Motor neuron (in vitro differentiated cells): ENCODE measurements around the gene NSUN6. TPM values are rescaled to one million over a fixed set of nuclear protein-coding genes. Genes with fewer than 3 reads are reported as not detected.
A peak's percentile ranks its signal among the peaks of the same experiment; 100 is the strongest.

ENCODE experiments used
- ATAC-seq, 8 experiments: fragments of 200-7000 bp; cut with Tn5 transposase; replicated peaks in 6 of 8; 2 replicates each; pipeline ENCODE4 v1.8.0; 2021; ENCODE audit warnings: mild to moderate bottlenecking in 8 of 8, moderate library complexity in 8 of 8
- H3K27ac ChIP-seq, 2 donors: fragments of 250-450 bp; sonication (Bioruptor Pico); 2 replicates each; pipeline ENCODE4 v1.9.0; 2021; ENCODE audit warnings: antibody characterized with exemption in 2 of 2, mild to moderate bottlenecking in 2 of 2, moderate library complexity in 1 of 2
- H3K4me1 ChIP-seq, 2 donors: fragments of 250-450 bp; sonication (Bioruptor Pico); replicated peaks in 1 of 2; 2 replicates each; pipeline ENCODE4 v1.6.1; 2021; ENCODE audit warnings: antibody characterized with exemption in 2 of 2, mild to moderate bottlenecking in 2 of 2, moderate library complexity in 1 of 2
- H3K4me3 ChIP-seq, 5 donors: fragments of 250-450 bp; sonication (Bioruptor Pico); 2 replicates each; pipeline ENCODE4 v1.9.0; 2021; ENCODE audit warnings: antibody characterized with exemption in 5 of 5, mild to moderate bottlenecking in 5 of 5, moderate library complexity in 4 of 5
- WGBS, 10 experiments: fragments of 450-650 bp; shearing (Covaris generic); methylation state at CpG; one replicate each; pipeline ENCODE4 v1.0.0; 2022; 5-methylcytosine and 5-hydroxymethylcytosine counted together
- in situ Hi-C, 9 experiments: fragments of 400-800 bp; cut with MboI; loops; one replicate each; pipeline ENCODE4 v1.15.0; 2021; ENCODE audit warnings: low sequenced_read_pairs in 9 of 9, low pct_unique_long_range_greater_than_20kb in 2 of 9; ENCODE audit not compliant: unreplicated experiment in 9 of 9
- total RNA-seq, 8 experiments: library from RNA; unstranded; fragments of 300-600 nt; gene quantifications; 2 replicates each; pipeline versions ENCODE4 v1.2.3 to v1.2.4, GENCODE V29; 2022

NSUN6 gene, protein sequence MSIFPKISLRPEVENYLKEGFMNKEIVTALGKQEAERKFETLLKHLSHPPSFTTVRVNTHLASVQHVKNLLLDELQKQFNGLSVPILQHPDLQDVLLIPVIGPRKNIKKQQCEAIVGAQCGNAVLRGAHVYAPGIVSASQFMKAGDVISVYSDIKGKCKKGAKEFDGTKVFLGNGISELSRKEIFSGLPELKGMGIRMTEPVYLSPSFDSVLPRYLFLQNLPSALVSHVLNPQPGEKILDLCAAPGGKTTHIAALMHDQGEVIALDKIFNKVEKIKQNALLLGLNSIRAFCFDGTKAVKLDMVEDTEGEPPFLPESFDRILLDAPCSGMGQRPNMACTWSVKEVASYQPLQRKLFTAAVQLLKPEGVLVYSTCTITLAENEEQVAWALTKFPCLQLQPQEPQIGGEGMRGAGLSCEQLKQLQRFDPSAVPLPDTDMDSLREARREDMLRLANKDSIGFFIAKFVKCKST
- 10 to 100 TPM; 13.0 to 37.4 (median 23.9) TPM for total RNA-seq

DNA sequence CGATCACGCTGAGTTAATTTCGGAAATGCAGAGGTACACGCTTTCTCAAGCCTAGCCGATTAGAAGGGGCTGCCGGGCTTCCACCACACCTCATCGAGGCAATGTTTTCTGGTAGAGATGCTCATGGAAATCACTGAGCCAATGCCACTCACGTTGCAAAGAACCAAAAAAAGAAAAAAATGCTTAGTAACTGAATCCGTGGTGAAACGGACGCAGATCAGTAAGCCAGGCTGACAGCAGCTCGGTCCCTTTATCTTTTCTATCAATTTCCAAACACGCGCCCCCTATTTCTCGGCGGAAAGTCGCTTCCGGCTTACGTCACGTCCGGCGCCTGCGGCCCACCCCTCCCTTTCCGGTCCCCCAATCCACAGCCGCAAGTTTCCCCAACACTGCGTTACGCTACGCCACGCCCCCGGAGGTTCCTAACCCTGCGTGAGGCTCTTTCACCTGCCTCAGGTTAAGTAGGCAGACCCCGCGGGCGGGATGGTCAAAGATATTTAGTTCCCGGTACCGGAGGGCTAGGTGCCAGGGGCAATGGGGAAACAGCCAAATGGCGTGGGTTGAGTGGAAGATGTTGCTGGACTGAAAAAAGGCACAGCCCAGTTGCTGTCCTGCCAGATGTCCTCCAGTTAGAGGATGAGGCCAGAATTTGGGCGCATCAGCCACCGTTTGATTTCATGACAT, at the start of gene NSUN6:
Gene NSUN6 (minus strand): TSS at position 264 of the 684 bp plus-strand sequence. CDS start 384 bp downstream, outside the sequence.
- in situ Hi-C loops: loop anchor here in 1 of 9 experiments (25.0 kb wide), 1 partner anchor 139 kb away; no protein-coding TSS in a partner anchor
- H3K4me3 ChIP-seq: peak within 1 kb of the TSS; percentile 62 to 99 (median 75)
- peaks cover 7 to 19% of the 10 kb centered on the region in 2 donors for H3K4me1 ChIP-seq
- H3K27ac ChIP-seq: peak within 1 kb of the TSS; percentile 79 to 87
- 0 to 10% (median 1%) methylated on average over 2 to 15 of the region's 39 CpGs for WGBS, 10 experiments
- ATAC-seq: peak; percentile 97 to 99 (median 99)

DNA sequence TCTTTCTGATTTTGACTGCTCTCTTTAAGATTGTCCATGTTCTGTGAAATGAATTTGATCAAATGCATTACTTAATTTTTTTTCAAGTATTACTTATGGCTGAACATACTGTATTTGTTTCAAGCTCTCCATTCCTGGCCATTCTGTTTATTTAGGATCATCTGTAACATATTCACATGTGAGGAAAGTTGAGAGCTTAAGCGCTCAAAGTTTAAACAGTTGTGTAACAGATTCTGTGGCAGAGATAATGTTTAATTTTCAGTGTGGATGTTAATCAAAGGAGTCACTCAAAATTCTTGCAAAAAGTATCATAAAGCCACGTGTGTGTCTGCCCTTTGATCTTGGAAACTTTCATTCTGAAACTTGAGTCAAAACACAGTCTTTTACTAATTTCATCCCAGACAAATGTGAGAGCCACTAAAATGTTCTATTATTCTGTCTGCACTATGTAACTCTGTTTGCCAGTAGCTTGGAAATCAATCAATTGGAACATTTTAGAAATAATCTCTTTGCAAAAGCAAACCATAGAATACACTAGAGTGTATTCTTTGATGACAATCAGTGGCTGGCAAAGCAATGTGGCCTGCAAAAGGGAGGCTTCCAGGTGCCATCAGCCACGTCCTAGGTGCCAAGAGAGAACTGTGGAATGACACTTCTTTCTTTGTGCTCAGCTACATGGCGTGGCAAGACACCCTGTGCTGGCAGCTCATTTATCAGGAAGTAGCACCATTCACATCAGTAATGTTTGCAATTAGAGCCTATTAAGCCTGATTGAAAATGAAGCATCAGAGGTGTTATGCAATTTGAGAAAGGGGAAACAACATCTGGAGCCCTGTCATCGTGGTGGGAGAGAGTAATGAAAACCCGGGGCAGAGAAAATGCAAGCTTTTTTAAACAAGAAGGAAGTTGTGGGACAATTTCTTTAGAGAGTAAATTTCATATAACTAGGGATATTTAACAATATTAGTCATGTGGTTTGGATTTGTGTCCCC, 48.8 kb upstream of the NSUN6 start:
- Histone ChIP-seq H3K4me3 (no peak overlapping the region), H3K27ac (no peak overlapping the region), H3K4me1 (no peaks in the 10 kb centered on the region)
- 7 to 90% (median 82%) methylated on average over 1 to 6 of the region's 6 CpGs for WGBS, 10 experiments
- in situ Hi-C loops: loop anchor here in 2 of 9 experiments (25.0 kb wide), 2 partner anchors 637 to 1112 kb away; partner anchors contain the start of gene PLXDC2 (in 1 of the 2)
- ATAC-seq: peak in 1 of 8 experiments; percentile 24

DNA sequence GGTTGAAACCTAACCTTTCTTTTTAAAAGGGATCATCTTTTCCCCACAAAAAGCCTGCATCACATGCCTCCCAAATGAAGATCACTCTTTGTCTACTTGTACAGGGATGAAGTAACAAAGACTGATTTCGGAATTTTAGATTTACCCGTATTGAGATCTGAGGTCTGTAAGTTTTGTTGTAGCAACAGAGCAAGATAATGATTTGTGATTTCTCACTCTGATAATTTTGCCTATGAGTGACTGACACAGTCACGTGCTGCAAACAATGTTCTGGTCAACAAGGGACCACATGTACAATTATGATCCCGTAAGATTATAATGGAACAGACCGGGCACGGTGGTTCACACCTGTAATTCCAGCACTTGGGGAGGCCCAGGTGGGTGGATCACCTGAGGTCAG, 39.2 kb upstream of the NSUN6 start:
- WGBS, 10 experiments: 65 to 100% (median 86%) methylated on average over 1 to 6 of the region's 6 CpGs; no CpG with 5 or more reads in 3 of the 10 experiments
- in situ Hi-C loops: loop anchor here in 2 of 9 experiments (25.0 kb wide), 2 partner anchors 647 to 1122 kb away; partner anchors contain the start of gene PLXDC2 (in 1 of the 2)
- no peak for ATAC-seq
- no peak overlapping the region for H3K4me3 ChIP-seq
- no peaks in the 10 kb centered on the region for H3K4me1 ChIP-seq
- H3K27ac ChIP-seq: no peak overlapping the region

DNA sequence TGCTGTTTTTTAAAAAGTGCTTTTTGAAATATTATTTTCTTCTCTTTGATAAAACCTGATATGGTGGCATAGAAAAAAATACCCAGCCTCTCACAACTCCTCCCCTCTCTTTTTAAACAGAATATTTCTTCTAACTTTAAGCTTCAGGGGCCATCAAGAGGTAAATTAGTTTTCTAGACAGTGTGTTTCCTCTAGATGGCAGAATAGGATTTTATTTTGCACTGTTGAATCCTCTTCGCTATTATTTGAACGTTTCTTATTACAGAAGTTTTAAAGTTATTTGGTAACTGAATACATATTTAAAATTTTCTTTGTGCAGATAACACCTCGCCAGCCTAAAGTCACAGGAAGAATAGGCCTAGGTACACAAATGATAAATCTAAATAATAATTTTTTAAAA, 38.1 kb upstream of the NSUN6 start:
- peak in 4 of 8 experiments; percentile 50 to 68 (median 59) for ATAC-seq
- H3K4me1 ChIP-seq: no peaks in the 10 kb centered on the region
- in situ Hi-C loops: loop anchor here in 2 of 9 experiments (25.0 kb wide), 2 partner anchors 648 to 1123 kb away; partner anchors contain the start of gene PLXDC2 (in 1 of the 2)
- whole genome bisulfite sequencing, 10 experiments: 0 to 80% (median 15%) methylated on average over 1 to 3 of the region's 3 CpGs
- no peak overlapping the region for H3K4me3 ChIP-seq
- no peak overlapping the region for H3K27ac ChIP-seq

DNA sequence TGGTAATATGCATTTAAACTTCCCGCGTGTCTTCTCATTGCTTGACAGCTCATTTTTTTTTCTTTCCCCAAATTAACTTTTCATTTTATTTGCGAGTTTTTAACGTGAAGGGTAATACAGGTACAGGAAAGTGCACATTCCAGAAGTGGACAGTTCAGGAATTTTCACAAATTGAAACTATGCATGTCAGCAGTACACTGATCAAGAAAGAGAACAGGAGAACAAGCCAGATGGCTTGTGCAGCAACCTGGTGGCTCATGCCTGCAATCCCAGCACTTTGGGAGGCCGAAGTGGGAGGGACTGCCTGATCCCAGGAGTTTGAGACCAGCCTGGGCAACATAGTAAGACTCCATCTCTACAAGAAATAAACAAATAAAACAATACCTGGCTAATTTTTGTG, 36.3 kb upstream of the NSUN6 start:
- 46 to 100% (median 76%) methylated on average over 2 to 5 of the region's 5 CpGs; no CpG with 5 or more reads in 2 of the 10 experiments for WGBS, 10 experiments
- in situ Hi-C loops: loop anchor here in 2 of 9 experiments (25.0 kb wide), 2 partner anchors 650 to 1125 kb away; partner anchors contain the start of gene PLXDC2 (in 1 of the 2)
- no peak for ATAC-seq
- H3K4me3 ChIP-seq: no peak overlapping the region
- no peak overlapping the region for H3K27ac ChIP-seq
- no peaks in the 10 kb centered on the region for H3K4me1 ChIP-seq

DNA sequence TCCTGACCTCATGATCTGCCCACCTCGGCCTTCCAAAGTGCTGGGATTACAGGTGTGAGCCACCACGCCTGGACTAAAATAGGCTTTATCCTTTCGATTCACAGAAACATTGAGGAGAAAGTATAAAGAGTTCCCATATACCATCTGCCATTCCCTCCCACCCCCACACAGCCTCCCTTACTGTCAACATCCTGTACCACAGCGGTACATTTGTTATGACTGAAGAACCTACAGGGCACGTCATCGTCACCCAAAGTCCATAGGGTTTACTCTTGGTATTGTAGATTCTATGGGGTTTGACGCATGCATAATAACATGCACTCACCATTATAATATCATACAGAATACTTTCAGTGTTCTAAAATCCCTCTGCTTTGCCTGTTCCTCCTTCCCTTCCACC, 35.8 kb upstream of the NSUN6 start:
- no peak overlapping the region for H3K4me3 ChIP-seq
- no peak overlapping the region for H3K27ac ChIP-seq
- 50 to 100% (median 88%) methylated on average over 1 to 5 of the region's 7 CpGs; no CpG with 5 or more reads in 2 of the 10 experiments for WGBS, 10 experiments
- in situ Hi-C loops: loop anchor here in 2 of 9 experiments (25.0 kb wide), 2 partner anchors 650 to 1125 kb away; partner anchors contain the start of gene PLXDC2 (in 1 of the 2)
- ATAC-seq: no peak
- no peaks in the 10 kb centered on the region for H3K4me1 ChIP-seq

DNA sequence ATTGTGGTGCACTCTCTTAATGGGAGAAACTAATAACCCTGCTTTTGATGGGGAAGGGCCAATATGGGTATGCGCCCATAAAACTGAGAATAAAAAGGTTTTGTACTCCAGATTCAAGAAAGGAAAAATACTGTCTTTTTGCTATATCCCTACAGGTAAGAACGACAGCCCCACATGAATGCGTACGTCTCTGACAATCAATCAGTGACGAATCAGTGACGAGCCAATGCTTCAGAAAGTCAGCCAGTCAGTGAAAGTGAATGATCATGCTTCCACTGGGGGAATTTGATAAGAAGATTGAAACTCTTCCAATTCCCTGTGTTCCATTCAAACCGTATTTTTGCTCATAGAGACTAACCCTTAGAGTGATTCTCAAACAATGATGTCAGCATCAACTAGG, 34.2 kb upstream of the NSUN6 start:
- no peak for ATAC-seq
- no peaks in the 10 kb centered on the region for H3K4me1 ChIP-seq
- no peak overlapping the region for H3K4me3 ChIP-seq
- H3K27ac ChIP-seq: no peak overlapping the region
- WGBS, 10 experiments: 72 to 96% (median 91%) methylated on average over 1 to 7 of the region's 7 CpGs; no CpG with 5 or more reads in 2 of the 10 experiments
- in situ Hi-C loops: loop anchor here in 2 of 9 experiments (25.0 kb wide), 2 partner anchors 652 to 1127 kb away; partner anchors contain the start of gene PLXDC2 (in 1 of the 2)

DNA sequence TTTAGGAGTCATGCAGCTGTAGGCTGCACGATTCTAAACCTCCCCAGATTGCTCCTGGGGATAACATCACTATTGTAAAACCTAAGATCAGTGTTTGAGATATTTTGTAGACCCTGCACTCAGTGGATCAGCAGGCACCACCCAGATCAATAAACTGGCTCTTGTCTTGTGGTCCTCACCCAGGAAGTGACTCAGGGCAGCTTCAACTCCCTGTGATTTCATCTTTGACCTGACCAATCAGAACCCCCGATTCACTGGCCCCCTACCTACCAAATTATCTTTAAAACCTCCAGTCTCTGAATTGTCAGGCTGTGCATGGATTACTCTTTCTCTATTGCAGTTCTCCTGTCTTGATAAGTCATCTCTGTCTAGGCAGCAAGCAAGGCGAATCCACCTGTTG, 33.6 kb upstream of the NSUN6 start:
- Histone ChIP-seq H3K4me1 (no peaks in the 10 kb centered on the region), H3K27ac (no peak overlapping the region), H3K4me3 (no peak overlapping the region)
- WGBS, 10 experiments: 82 to 100% (median 89%) methylated on average over 1 to 3 of the region's 3 CpGs; no CpG with 5 or more reads in 3 of the 10 experiments
- no peak for ATAC-seq
- in situ Hi-C loops: loop anchor here in 2 of 9 experiments (25.0 kb wide), 2 partner anchors 652 to 1127 kb away; partner anchors contain the start of gene PLXDC2 (in 1 of the 2)

DNA sequence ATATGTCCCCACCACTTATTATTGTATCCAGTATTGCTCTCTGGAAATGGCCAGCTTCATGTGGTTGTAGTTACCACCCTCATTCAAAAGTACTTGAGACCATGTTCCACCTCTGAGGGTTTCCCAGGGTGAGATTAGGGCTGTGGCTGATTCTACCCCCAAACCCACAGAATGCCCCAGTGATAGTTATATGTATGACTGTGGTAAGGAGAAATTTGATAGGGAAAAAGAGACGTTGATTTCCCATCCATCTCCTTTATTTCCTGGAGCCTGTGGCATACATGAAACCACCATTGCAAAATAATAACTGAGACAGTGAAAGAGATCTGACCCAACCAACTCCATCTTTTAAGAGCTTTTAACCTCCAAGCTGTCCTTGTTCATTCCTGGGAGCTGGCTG, 33.0 kb upstream of the NSUN6 start:
- no peak overlapping the region for H3K4me3 ChIP-seq
- WGBS, 10 experiments: 100% methylated on average over 1 of the region's 1 CpG; no CpG with 5 or more reads in 7 of the 10 experiments
- no peak overlapping the region for H3K27ac ChIP-seq
- no peaks in the 10 kb centered on the region for H3K4me1 ChIP-seq
- in situ Hi-C loops: loop anchor here in 2 of 9 experiments (25.0 kb wide), 2 partner anchors 653 to 1128 kb away; partner anchors contain the start of gene PLXDC2 (in 1 of the 2)
- ATAC-seq: no peak

DNA sequence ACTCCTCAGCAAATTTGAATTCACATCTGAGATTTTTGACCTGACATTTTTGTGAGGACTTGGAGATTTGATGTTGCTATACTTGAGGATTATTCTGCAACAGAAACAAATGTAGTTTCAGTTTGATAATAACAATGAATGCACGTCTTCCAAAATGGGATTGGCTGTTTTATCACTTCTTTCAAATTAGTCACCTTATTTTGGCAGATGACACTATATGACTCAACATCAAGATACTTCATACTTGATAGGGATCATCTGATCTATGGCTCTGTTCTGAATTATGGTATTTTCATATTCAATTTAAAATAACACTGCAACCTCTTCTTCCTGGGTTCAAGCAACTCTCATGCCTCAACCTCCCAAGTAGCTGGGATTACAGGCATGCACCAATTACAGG, 32.0 kb upstream of the NSUN6 start:
- no peak overlapping the region for H3K27ac ChIP-seq
- H3K4me1 ChIP-seq: no peaks in the 10 kb centered on the region
- H3K4me3 ChIP-seq: no peak overlapping the region
- in situ Hi-C loops: loop anchor here in 2 of 9 experiments (25.0 kb wide), 2 partner anchors 654 to 1129 kb away; partner anchors contain the start of gene PLXDC2 (in 1 of the 2)
- peak in 1 of 8 experiments; percentile 15 for ATAC-seq
- 8 to 100% (median 93%) methylated on average over 1 of the region's 1 CpG; no CpG with 5 or more reads in 4 of the 10 experiments for WGBS, 10 experiments

DNA sequence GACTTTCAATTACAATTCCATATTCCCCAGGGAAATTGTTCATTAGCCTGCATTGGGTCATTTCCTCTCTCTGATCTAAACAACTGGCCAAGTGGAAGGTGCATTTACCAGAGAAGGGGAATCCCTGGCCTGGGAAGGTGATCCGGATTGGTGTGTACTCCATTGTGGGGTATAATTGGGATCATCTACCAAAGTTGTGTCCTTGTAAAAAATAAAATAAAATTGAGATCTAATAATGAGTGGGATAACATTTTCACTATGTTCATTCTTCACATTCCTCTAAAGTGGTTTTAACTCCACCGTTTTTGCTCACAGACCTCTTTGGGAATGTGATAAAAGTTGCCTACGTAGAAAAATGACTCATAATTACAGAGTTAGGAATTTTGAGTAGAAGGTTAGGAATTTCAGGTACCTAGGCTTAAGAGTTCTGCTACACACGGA, 30.6 kb upstream of the NSUN6 start:
- Histone ChIP-seq H3K4me3 (no peak overlapping the region), H3K27ac (no peak overlapping the region), H3K4me1 (no peaks in the 10 kb centered on the region)
- ATAC-seq: no peak
- WGBS, 10 experiments: 57 to 100% (median 91%) methylated on average over 2 to 4 of the region's 4 CpGs; no CpG with 5 or more reads in 2 of the 10 experiments
- in situ Hi-C loops: loop anchor here in 2 of 9 experiments (25.0 kb wide), 2 partner anchors 655 to 1130 kb away; partner anchors contain the start of gene PLXDC2 (in 1 of the 2)
